NB4 (cell line): ENCODE data around the gene CARS1.

ENCODE experiments used
- CTCF ChIP-seq: IDR thresholded peaks from one replicate; pipeline ENCODE4 v1.5.1; 2012; ENCODE audit warnings: low read depth, low read length
- MAX ChIP-seq: IDR thresholded peaks from 2 replicates; pipeline ENCODE4 v1.6.1; 2011; ENCODE audit warnings: low read depth, low read length
- MYC ChIP-seq: IDR thresholded peaks from 2 replicates; pipeline ENCODE4 v1.6.1; 2011; ENCODE audit warnings: low read depth, low read length
- POLR2A ChIP-seq: IDR thresholded peaks from 2 replicates; pipeline ENCODE4 v1.6.1; 2011; ENCODE audit warnings: mild to moderate bottlenecking; ENCODE audit not compliant: insufficient read length; ENCODE audit errors: extremely low read depth

GRCh38 chr11:3052109-3052479 is 5.1 kb downstream of the CARS1 start:
- TF ChIP-seq POLR2A (no peak), MAX (no peak), CTCF (no peak), MYC (no peak)
